Activated CD8-positive, alpha-beta memory T cell treated with anti-CD3 and anti-CD28 coated beads for 36 hours (primary cell): Measurements from ENCODE around the gene SHC3. TPM values are rescaled to one million over a fixed set of nuclear protein-coding genes. Genes with fewer than 3 reads are reported as not detected.

ENCODE experiments used
- CTCF ChIA-PET: fragments of 350-600 bp; sonication (Branson Sonifier 250); formaldehyde crosslinking; loops from one replicate; lab custom pipeline; 2021; ENCODE audit warnings: antibody characterized with exemption; lab: Charles Lee
- POLR2A ChIA-PET: fragments of 350-600 bp; sonication (Branson Sonifier 250); formaldehyde crosslinking; loops from one replicate; lab custom pipeline; 2021; ENCODE audit warnings: antibody characterized with exemption; lab: Charles Lee
- total RNA-seq, 2 experiments: library from RNA; stranded (reverse); gene quantifications; one replicate each; pipeline ENCODE4 v1.2.3, GENCODE V29; 2021

Gene SHC3
- total RNA-seq, 2 experiments from 2014 or later, result not detected

DNA sequence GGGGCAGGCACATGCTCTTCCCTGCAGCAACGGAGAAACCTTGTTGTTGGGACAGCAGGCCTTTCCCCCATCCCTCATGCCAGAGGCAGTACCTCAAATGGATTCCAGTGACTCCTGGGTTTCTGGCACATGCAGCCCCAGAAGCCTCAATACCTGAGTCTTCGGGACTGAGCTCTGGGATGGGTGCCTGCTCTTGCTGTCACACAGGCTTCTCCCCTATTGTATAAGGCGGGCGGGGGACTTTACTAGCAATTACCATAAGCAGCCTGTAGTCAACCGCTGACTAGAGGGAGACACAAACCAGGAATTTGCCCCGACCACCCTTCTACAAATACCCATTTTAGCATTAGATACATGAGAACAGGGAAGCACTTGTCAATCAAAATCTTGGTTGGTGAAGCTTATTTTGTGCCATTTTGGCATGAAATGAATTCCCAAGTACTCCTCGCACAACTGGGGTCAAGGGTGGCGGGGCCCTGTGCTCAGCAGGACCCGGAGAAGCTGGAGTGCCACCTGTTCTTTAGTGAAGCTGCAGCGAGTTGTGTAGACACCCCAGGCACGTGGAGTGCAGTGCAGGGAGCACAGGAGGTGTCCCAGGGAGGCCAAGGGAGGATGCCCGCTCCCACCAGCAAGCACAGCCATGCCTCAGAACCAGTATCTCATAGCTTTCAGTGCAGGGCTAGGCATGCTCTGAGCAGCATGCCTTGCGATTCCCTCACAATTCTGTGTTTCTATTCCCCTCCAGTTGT lies 166.2 kb downstream of the SHC3 start:
- CTCF ChIA-PET, result no interaction called here
- POLR2A ChIA-PET, result no interaction called here

DNA sequence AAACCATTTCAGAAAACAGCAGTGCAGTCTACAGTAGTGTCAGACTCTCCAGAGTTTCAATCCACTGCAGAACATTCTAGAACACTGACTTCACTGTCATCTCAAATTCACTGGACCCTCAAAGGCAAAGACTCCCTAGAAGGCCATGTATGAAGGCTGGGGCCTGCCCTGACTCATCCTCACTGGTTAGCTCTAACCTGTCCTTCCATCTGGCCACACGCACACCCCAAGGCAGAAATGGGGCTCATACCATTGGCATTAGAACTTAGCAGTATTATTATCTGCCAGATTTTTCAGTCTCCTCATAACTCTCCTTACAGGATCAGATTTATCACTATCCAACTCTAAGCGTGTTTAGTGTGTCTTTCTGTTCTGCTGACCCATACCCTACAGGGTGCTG lies 166.9 kb downstream of the SHC3 start:
- POLR2A ChIA-PET, result no interaction called here
- CTCF ChIA-PET, result no interaction called here

DNA sequence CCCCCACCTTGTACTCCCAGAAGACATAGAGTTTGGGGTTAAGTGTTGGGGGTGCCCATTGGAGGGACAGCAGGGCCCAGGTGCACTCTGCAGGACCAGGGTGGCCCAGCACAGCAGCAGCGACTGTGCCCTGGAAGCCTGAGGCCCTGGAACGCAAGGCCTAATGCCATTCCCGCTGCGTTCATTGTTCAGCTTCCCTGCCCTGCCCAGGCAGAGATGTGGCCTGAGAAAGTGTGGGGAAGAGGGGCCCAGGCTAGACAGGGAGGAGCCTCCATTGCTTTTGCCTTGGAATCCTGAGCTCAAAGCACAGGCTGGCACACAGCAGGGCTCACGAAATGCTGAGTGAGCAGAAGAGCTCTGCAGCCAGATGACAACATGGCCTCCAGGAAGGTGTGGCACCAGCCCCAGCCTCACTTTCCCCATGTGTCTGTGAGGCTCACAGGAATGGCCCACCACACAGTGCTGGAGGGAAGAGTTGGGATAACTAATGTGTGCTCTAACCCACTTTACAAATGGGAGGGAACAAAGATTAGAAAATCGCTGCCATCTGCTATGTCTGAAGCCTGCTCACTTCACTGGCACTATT lies 168.0 kb downstream of the SHC3 start:
- ChIA-PET CTCF (interaction anchor here (0.8 kb wide), 1 partner anchor 10 kb away, joined by 3 read pairs; no protein-coding TSS in a partner anchor), POLR2A (interaction anchor here (0.7 kb wide), 1 partner anchor 9 kb away, joined by 3 read pairs; no protein-coding TSS in a partner anchor)

DNA sequence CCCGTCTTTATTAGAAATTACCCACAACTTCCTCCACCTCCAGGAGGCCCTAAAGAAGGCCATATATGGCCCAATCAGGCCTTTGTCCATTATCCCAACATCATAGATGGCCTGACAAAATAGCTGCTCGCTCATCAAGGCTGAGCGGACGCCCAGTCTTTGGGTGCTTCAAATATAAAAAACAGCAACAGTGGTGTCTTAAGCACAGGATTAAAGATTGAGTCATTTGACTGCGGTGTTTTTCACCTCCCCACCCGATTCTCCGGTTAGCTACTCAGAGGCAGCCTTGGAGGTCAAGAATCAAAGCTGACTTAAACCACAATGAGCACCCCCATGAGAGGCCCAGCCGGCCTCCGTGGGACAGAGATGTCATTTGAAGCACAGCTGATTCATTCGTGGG lies 168.6 kb downstream of the SHC3 start:
- CTCF ChIA-PET, result interaction anchor here (0.6 to 0.8 kb wide), 2 partner anchors 9 to 40 kb away, joined by 3 read pairs; no protein-coding TSS in a partner anchor
- POLR2A ChIA-PET, result interaction anchor here (0.7 kb wide), 1 partner anchor 9 kb away, joined by 3 read pairs; no protein-coding TSS in a partner anchor

DNA sequence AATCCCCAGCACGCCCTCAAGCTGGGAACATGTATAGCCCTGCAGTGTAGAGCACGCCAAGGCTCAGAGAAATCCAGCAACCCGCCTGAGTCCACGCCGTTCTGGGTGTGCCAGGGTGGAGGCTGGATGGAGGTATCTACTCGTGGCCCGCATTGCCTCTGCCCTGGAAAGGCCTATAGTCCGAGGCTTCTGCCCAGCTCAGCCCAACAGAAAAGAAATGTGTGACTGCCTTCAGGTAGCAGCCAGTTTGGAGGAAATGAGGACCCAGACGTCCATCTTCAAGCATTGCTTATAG lies 169.1 kb downstream of the SHC3 start:
- ChIA-PET CTCF (no interaction called here), POLR2A (no interaction called here)

DNA sequence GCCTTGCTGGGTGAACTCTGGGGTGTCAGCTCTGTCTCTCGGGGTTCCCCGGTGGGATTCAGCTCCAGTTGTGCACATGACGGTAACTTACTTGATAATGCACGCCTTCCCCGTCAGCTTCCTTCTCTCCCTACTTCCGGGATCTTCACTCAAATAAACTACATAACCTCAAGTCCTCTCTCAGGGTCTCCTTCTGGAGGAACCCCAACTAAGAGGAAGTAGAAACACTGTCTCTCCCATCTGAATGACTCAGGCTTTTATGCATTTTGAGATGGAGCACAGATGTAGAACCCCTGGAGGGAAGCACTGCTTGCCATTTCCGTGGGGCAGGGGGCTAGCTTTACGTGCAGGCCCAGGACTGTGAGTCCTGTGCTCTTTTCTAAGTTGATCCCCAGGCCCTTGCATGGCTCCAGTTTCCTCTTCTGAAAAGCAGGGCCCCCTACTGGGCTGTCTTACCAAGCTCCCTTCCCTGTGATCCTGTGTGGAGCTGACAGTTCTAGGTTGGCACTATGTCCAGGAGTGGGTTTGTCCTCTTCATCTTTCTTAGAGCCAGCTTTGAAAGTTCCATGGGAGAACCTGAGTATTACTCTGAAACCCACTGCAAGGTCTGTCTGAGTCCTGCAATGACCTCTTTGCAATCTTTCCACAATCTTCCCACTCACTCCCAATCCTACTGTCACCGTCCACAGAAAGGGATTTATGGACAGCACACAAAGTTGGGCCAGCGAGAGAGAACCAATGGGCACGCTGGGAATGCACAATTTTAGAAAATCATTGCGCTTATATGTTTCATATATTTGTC lies 169.7 kb downstream of the SHC3 start:
- CTCF ChIA-PET, result no interaction called here
- POLR2A ChIA-PET, result no interaction called here

DNA sequence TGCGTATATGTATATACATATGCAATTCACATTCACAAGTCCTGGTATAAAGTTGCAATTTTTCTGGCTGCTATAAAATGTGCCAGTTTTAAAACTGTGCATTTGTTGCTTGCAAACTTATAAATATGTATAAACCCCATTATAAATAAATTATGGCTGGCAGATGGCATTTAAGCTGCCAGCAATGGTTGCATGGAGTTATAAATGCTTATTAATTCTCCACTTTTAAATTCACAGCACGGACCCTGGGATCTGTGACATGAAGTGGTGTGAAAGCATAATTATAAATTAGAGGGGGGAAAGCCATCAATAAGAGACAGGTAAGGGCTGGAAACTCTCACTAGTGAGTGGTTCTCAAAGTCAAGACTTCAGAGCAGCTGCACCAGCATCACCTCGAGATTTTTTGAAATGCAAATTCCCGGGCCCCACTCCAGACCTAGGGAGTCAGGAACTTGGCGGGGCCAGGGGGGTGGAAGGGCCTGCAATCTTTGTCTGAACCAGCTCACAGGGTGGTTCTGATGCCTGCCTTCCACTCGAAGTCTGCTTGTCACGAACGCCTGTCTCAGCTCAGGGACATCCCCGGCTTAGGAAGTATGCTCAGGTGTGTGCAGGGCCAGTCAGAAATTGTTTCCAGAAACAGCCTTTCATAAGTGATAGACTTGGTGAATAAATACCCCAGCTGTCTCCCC lies 170.4 kb downstream of the SHC3 start:
- POLR2A ChIA-PET, result no interaction called here
- CTCF ChIA-PET, result no interaction called here

DNA sequence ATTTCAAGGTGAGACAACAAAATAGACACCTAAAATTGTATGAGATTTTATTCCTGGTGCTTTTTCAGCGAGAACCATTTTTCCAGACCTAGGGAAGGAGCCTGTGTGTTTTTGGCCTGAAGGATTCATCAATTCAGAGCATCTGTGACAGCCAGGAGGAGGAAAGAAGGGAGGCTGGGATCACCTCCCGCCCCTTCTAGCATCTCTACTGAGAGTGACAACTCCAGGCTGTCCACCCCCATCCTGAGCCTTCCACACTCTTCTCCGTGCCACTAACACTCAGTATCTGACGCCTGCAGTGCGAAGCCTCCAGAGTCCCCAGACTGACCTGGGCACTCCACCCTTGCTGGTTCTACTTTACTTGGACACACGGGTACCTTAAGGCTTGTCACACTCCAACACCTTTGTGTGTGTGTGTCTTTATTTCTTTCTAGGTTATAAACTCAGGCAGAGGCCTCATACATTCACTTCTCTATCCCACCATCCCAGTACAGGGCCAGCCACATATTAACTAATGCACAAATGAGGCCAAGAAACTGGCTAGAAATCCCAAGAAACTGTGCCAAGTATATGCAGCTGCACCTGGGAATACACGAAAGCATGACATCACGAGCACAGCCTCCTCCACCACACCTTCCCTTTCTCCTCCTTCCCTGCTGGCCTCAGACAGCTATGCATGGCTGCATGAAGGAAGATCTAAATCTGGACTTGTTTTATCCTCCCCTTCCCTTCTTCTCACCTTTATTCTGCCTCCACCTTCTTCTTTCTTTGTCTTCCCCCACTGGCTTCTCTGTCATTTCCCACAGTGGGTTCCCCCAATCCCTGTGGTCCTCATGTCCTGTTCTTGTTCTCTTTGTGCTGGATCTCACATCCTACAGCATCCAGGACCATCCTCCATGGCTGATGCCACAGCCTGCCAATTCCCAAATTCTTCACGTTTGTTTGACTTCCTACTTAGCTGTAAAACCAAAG lies 171.3 kb downstream of the SHC3 start:
- CTCF ChIA-PET, result no interaction called here
- POLR2A ChIA-PET, result no interaction called here

DNA sequence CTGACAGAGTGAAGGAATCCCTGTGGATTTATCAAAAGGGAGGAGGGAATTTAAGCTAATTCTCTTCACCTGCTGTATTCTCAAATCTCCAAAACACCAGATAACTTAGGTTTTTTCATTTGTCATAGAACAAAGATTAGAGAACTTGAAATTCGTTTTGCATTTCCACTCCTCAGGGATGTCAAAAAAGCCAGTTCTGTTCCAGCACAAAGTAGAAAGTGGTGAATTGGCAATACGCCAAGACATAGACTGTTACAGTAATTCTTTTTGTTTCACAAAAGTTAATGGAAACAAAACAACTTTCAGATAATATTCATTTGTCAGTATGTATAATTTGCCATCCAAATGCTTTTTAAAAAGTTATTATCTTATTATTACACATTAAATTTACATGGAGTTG lies 172.4 kb downstream of the SHC3 start:
- POLR2A ChIA-PET, result no interaction called here
- CTCF ChIA-PET, result no interaction called here

DNA sequence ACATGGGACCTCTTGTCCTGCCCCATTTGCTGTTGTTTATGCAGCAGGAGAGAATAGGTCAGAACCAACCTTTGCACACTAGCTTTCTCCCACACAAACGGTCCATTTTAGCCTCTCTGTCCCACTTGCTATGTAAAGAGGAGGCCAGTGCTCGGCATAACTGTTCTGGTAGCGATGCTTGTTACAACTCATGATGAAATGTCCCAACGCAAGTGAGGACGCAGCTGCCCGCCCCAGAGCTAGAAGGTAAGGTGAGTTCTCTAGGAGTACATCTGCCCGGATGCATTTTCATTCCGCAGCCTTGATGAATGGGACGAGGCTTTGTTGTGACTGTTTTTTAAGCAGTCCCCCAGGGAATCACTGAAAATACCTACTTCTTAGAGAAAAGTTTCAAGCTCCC lies 173.3 kb downstream of the SHC3 start:
- ChIA-PET POLR2A (no interaction called here), CTCF (no interaction called here)

DNA sequence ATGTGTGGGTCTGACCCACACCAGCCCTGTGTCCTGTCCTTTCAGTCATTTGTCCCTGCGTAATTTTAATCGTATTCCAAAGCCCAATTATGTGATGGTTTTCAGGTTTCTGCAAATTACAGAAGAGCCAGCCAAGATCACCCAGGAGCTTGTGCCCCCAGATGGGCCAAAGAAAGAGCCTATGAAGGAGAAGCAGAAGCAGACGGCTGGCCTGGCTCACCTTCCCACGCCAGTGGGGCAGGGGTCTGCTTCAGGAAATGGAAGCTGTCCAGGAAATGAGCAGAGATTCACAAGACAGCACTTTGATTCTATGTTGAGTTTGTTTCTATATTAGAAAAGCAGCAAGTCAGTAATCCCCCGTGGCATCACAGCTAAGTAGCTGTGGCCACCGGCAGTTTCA lies 175.6 kb downstream of the SHC3 start:
- POLR2A ChIA-PET, result no interaction called here

DNA sequence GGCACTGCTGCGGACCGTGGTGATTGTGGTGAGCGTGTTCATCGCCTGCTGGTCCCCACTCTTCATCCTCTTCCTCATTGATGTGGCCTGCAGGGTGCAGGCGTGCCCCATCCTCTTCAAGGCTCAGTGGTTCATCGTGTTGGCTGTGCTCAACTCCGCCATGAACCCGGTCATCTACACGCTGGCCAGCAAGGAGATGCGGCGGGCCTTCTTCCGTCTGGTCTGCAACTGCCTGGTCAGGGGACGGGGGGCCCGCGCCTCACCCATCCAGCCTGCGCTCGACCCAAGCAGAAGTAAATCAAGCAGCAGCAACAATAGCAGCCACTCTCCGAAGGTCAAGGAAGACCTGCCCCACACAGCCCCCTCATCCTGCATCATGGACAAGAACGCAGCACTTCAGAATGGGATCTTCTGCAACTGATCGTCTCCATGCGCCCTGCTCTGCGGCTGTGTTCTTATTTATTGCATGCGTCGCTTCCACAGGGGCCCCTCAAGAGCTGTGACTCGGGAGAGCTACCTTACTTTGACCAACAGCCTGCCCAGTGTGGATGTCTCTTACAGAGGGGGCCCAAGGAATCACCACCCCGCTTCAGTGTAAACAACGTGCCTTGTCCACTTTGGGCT lies 176.6 kb downstream of the SHC3 start:
- ChIA-PET CTCF (interaction anchor here (0.6 to 1.4 kb wide), 2 partner anchors 15 to 1025 kb away, joined by 3 to 4 read pairs; no protein-coding TSS in a partner anchor), POLR2A (no interaction called here)

More for the DNA sequence above, 175.6 kb downstream of the SHC3 start:
- CTCF ChIA-PET, result no interaction called here

DNA sequence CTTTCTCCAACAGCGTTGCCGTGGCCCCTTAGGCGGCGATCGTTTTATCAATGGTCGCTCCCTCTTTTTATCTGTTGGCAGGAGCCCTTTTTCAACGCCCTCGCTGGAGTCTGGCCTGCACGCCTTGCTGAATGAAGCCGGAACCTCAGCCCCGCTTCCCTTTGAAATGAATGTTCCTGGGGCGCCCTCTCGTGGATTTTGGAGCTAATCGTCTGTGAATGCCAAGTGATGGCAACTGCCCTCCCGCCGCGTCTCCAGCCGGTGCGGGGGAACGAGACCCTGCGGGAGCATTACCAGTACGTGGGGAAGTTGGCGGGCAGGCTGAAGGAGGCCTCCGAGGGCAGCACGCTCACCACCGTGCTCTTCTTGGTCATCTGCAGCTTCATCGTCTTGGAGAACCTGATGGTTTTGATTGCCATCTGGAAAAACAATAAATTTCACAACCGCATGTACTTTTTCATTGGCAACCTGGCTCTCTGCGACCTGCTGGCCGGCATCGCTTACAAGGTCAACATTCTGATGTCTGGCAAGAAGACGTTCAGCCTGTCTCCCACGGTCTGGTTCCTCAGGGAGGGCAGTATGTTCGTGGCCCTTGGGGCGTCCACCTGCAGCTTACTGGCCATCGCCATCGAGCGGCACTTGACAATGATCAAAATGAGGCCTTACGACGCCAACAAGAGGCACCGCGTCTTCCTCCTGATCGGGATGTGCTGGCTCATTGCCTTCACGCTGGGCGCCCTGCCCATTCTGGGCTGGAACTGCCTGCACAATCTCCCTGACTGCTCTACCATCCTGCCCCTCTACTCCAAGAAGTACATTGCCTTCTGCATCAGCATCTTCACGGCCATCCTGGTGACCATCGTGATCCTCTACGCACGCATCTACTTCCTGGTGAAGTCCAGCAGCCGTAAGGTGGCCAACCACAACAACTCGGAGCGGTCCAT lies 177.4 kb downstream of the SHC3 start:
- CTCF ChIA-PET, result interaction anchor here (0.6 to 1.4 kb wide), 5 partner anchors 9 to 405 kb away, joined by 3 to 4 read pairs (median 4); no protein-coding TSS in a partner anchor
- POLR2A ChIA-PET, result no interaction called here

DNA sequence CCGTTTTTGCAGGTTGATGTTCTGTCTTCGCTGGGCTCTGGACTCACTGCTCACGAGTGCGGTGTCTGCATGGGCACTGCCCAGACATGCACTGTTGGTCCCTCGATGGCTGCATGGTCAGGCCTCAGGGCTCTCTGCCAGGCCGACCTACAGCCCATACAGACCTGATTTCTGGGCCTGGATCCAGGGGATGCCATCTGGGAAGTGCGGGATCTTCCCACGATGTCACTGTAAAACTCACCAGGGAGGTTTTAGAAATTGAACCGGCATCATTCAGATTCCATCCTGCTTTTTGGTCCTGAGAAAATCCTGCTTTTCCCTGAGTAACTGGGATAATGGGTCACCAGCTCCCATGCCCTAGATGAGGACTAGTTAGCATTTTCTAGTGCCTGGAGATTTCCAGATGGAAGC lies 178.2 kb downstream of the SHC3 start:
- POLR2A ChIA-PET, result no interaction called here
- CTCF ChIA-PET, result interaction anchor here (0.6 to 1.4 kb wide), 5 partner anchors 10 to 404 kb away, joined by 3 to 4 read pairs (median 4); no protein-coding TSS in a partner anchor

DNA sequence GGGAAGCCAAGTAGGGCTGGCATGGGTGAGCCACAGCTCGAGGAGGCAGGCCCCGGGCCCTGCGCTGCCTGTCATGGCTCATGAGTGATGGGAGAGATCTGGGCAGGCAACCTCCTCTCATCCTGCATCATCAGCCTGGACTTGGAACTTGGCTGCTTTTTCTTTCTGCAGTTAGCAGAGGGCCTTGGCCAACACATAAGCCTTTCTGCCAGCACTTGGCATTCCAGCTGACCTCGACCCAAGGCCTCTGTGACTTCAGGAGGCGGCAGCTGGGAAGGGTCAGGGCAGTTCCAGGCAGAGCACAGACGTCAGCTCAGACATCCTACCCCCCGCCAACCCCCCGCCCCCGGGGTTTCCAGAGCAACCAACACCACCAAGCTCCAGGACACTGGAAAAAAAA lies 179.7 kb downstream of the SHC3 start:
- CTCF ChIA-PET, result no interaction called here
- POLR2A ChIA-PET, result no interaction called here

DNA sequence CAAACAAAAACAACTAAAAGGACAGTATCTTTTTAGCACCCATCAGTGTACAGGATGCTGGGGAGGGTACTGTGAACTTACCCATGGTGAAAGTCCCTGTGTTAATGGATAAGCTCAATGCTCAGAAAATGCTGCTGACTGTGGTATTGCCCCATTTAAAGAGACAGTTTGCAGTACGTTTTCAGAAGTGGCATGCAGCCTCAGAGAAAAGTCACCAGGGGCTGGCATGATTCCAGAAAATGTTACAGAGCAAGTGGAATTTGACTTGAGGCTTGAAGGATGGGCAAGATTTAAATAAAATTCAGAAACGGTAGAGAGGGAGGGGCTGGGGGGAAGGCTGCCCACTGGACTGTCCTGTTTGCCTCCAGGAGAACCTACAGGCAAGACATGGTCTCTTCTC lies 180.1 kb downstream of the SHC3 start:
- ChIA-PET CTCF (no interaction called here), POLR2A (no interaction called here)

DNA sequence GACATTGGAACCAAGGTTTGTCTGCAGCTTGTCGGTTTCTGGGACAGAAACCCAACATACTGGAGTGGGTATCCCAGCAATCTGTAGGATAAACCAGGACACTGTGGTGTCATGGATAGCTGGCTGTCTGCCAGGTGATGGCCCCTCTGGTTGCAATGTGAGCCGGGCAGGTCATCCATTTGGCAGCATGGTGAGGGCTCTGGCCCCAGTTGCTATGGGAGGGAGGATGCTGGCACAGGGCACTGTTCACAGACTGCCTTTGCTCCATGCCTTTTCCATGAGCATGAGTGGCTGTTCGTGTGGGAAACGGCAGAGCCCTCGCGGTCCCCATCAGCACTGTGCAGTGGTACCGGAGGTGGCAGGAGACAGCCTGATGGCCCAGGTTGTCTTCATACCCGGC lies 181.0 kb downstream of the SHC3 start:
- ChIA-PET POLR2A (no interaction called here), CTCF (no interaction called here)
